MCF 10A (cell line): Measurements from ENCODE around the gene PAK4. TPM values are rescaled to one million over a fixed set of nuclear protein-coding genes. Genes with fewer than 3 reads are reported as not detected.

Source experiments
- BruUV-seq: library from RNA; stranded (reverse); fragments of 400-500 nt; replicated peaks from 2 replicates; lab custom pipeline; 2021; lab: Mats Ljungman, UMichigan
- CTCF ChIA-PET: fragments of 300-600 bp; sonication (Branson Sonifier 250); formaldehyde crosslinking; extraction: SDS; loops from one replicate; lab custom pipeline; 2021; ENCODE audit warnings: antibody characterized with exemption, inconsistent platforms; lab: Yijun Ruan, JAX
- POLR2A ChIA-PET: fragments of 300-600, 350-650 bp; sonication (Branson Sonifier 250); formaldehyde crosslinking; extraction: SDS; loops from one replicate; lab custom pipeline; 2020; ENCODE audit warnings: antibody characterized with exemption, inconsistent platforms; lab: Yijun Ruan, JAX
- DNase-seq: peaks from one replicate; pipeline ENCODE4 v3.0.0-alpha.2; 2018; ENCODE audit not compliant: unreplicated experiment
- H3K27ac Mint-ChIP-seq: one replicate; pipeline ENCODE4 v1.8.0; 2022; ENCODE audit warnings: mild to moderate bottlenecking, low read depth, mixed read lengths; ENCODE audit not compliant: unreplicated experiment
- H3K27me3 Mint-ChIP-seq: one replicate; pipeline ENCODE4 v1.8.0; 2022; ENCODE audit warnings: mixed read lengths; ENCODE audit not compliant: insufficient read depth, unreplicated experiment
- H3K36me3 Mint-ChIP-seq: one replicate; pipeline ENCODE4 v1.8.0; 2022; ENCODE audit warnings: mild to moderate bottlenecking, moderate library complexity, mixed read lengths; ENCODE audit not compliant: insufficient read depth, unreplicated experiment
- H3K4me1 Mint-ChIP-seq: one replicate; pipeline ENCODE4 v1.8.0; 2022; ENCODE audit warnings: mixed read lengths; ENCODE audit not compliant: insufficient read depth, unreplicated experiment
- H3K4me3 Mint-ChIP-seq: one replicate; pipeline ENCODE4 v1.8.0; 2022; ENCODE audit warnings: mild to moderate bottlenecking, moderate library complexity, mixed read lengths; ENCODE audit not compliant: unreplicated experiment
- H3K9me3 Mint-ChIP-seq: one replicate; pipeline ENCODE4 v1.8.0; 2022; ENCODE audit warnings: mixed read lengths; ENCODE audit not compliant: unreplicated experiment
- intact Hi-C: fragments of 100-400 bp; cut with micrococcal nuclease; formaldehyde crosslinking; loops from 2 replicates; pipeline ENCODE4 v1.14.1; 2022
- total RNA-seq: library from RNA; stranded (reverse); gene quantifications from 2 replicates; pipeline ENCODE4 v1.2.3, GENCODE V29; 2022
- TF ChIP-seq, protein P1 (sequence below): fragments of 200-600 bp; IDR thresholded peaks from one replicate; pipeline ENCODE4 v1.8.0; 2022; ENCODE audit warnings: antibody characterized with exemption, mild to moderate bottlenecking; ENCODE audit not compliant: unreplicated experiment

Gene PAK4
- total RNA-seq, 1 experiment from 2014 or later, result 29.5 TPM

GRCh38 chr19:39196860-39197562 is 71.4 kb downstream of the PAK4 start, which contains the start of gene NCCRP1:
Gene NCCRP1, plus strand, starts transcription at chr19:39196964. Its CDS starts 19 bp downstream, at chr19:39196983.
- Mint-ChIP-seq H3K27ac (no peak within 1 kb of the TSS), H3K9me3 (no peaks in the 10 kb centered on the region), H3K4me1 (peaks cover 24% of the 10 kb centered on the region), H3K36me3 (peaks cover 5% of the 10 kb centered on the region), H3K4me3 (no peak within 1 kb of the TSS), H3K27me3 (peaks cover 47% of the 10 kb centered on the region)
- no TSS peak for BruUV-seq
- intact Hi-C loops, result loop anchor here (10.0 kb wide), 1 partner anchor 128 kb away; the partner anchor contains the start of gene LRFN1
- DNase-seq, result no peak
- CTCF ChIA-PET, result interaction anchor here (0.9 kb wide), 1 partner anchor 145 kb away, joined by 3 read pairs; no protein-coding TSS in a partner anchor
- POLR2A ChIA-PET, result no interaction called here
- TF ChIP-seq, protein P1, sequence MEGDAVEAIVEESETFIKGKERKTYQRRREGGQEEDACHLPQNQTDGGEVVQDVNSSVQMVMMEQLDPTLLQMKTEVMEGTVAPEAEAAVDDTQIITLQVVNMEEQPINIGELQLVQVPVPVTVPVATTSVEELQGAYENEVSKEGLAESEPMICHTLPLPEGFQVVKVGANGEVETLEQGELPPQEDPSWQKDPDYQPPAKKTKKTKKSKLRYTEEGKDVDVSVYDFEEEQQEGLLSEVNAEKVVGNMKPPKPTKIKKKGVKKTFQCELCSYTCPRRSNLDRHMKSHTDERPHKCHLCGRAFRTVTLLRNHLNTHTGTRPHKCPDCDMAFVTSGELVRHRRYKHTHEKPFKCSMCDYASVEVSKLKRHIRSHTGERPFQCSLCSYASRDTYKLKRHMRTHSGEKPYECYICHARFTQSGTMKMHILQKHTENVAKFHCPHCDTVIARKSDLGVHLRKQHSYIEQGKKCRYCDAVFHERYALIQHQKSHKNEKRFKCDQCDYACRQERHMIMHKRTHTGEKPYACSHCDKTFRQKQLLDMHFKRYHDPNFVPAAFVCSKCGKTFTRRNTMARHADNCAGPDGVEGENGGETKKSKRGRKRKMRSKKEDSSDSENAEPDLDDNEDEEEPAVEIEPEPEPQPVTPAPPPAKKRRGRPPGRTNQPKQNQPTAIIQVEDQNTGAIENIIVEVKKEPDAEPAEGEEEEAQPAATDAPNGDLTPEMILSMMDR, result no peak

- H3K4me1 Mint-ChIP-seq, result peaks cover 24% of the 10 kb centered on the region
- no peak overlapping the region for H3K27ac Mint-ChIP-seq
- TF ChIP-seq, protein P1, result no peak
Observed at GRCh38 chr19:39197808-39198207, 72.2 kb downstream of the PAK4 start.

DNA sequence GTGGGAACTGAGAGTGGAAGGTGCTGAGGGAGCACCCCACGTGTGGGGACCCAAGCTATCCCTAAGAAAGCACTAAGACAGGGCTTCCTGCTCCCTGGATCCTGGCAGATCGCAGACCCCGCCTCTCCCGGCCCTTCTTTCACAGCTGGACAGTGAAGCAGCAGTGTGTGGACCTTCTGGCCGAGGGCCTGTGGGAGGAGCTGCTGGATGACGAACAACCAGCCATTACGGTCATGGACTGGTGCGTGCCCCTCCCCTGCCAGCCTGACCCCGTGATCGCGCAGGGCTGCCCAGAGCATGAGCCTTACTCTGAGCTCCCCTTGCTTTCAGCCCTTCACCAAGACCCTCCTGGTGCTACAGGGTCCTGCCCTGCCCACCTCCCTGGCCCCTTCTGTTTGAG is 73.4 kb downstream of the PAK4 start:
- H3K36me3 Mint-ChIP-seq, result peaks cover 1% of the 10 kb centered on the region
- no peak overlapping the region for H3K27ac Mint-ChIP-seq
- peaks cover 62% of the 10 kb centered on the region for H3K27me3 Mint-ChIP-seq
- no TSS peak for BruUV-seq
- H3K9me3 Mint-ChIP-seq, result no peaks in the 10 kb centered on the region
- ChIA-PET CTCF (no interaction called here), POLR2A (no interaction called here)
- H3K4me3 Mint-ChIP-seq, result no peak overlapping the region
- TF ChIP-seq, protein P1, result no peak
- intact Hi-C loops, result loop anchor here (10.0 kb wide), 1 partner anchor 126 kb away; the partner anchor contains the start of gene LRFN1
- H3K4me1 Mint-ChIP-seq, result peaks cover 17% of the 10 kb centered on the region
- DNase-seq, result no peak

More at GRCh38 chr19:39197808-39198207, 72.2 kb downstream of the PAK4 start:
- no peaks in the 10 kb centered on the region for H3K9me3 Mint-ChIP-seq
- POLR2A ChIA-PET, result interaction anchor here (0.6 kb wide), 1 partner anchor 40 kb away, joined by 3 read pairs; no protein-coding TSS in a partner anchor
- intact Hi-C loops, result loop anchor here (10.0 kb wide), 1 partner anchor 127 kb away; the partner anchor contains the start of gene LRFN1
- peak; percentile 30 for DNase-seq
- peaks cover 5% of the 10 kb centered on the region for H3K36me3 Mint-ChIP-seq
- peaks cover 50% of the 10 kb centered on the region for H3K27me3 Mint-ChIP-seq
- CTCF ChIA-PET, result no interaction called here
- H3K4me3 Mint-ChIP-seq, result no peak overlapping the region
- BruUV-seq, result no TSS peak

DNA sequence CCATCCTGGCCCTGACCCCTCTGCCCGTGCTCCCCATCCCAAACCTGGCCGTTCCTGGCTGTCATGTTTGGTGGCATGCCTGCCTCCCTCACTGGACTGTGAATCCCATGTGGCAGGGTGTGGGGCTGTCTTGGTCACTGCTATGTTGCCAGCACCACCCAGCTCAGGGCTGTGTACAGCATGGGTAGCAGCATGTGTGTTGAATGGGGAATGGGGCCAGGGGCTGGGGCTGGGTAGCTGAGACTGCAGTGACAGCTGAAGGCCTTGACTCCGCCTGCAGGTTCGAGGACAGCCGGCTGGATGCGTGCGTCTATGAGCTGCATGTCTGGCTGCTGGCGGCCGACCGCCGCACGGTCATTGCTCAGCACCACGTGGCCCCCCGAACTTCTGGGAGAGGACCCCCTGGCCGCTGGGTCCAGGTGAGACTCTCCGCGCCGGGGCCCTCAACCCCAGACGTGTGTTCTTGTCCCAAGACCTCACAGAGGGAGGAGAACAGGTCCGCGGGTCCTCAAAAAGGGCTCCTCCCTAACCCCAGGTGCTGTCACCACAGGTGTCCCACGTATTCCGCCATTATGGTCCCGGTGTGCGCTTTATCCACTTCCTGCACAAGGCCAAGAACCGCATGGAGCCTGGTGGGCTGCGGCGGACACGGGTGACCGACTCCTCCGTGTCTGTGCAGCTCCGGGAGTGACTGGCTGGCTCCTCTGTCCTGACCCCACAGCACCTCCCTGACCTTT is 74.6 kb downstream of the PAK4 start:
- no TSS peak for BruUV-seq
- Mint-ChIP-seq H3K36me3 (no peaks in the 10 kb centered on the region), H3K27me3 (peaks cover 66% of the 10 kb centered on the region), H3K4me3 (no peak overlapping the region), H3K27ac (no peak overlapping the region), H3K4me1 (peaks cover 15% of the 10 kb centered on the region), H3K9me3 (no peaks in the 10 kb centered on the region)
- CTCF ChIA-PET, result interaction anchor here (0.6 kb wide), 1 partner anchor 174 kb away, joined by 3 read pairs; no protein-coding TSS in a partner anchor
- intact Hi-C loops, result no loop called here
- POLR2A ChIA-PET, result no interaction called here
- no peak for DNase-seq
- TF ChIP-seq, protein P1, result no peak
